Measurements from ENCODE around the gene KCNG3.
"Not testable (repeated sequence)": the region's sequence is repeated elsewhere in the genome, so short reads cannot be mapped to it uniquely, and the experiment has no call there.

KCNG3 gene

GRCh38 chr2:42430188-42430587, 63.6 kb downstream of the KCNG3 start:
- DNase-seq (ENCODE audit: low read depth in 2 of 2), result no peak

- no peak for DNase-seq (ENCODE audit: low read depth in 2 of 2)
Observed at GRCh38 chr2:42429352-42429751, 64.4 kb downstream of the KCNG3 start.

GRCh38 chr2:42425697-42426096, 68.1 kb downstream of the KCNG3 start:
- DNase-seq (ENCODE audit: low read depth in 2 of 2), result no peak

- DNase-seq (ENCODE audit: low read depth in 2 of 2), result no peak
Observed at GRCh38 chr2:42424033-42424432, 69.7 kb downstream of the KCNG3 start.

- no peak for DNase-seq (ENCODE audit: low read depth in 2 of 2)
Observed at GRCh38 chr2:42421601-42422239, 72.1 kb downstream of the KCNG3 start.

GRCh38 chr2:42421157-42421485, 72.7 kb downstream of the KCNG3 start:
- no peak for DNase-seq (ENCODE audit: low read depth in 2 of 2)

- DNase-seq (ENCODE audit: low read depth in 2 of 2), result no peak
Observed at GRCh38 chr2:42414648-42415047, 79.1 kb downstream of the KCNG3 start.

- no peak for DNase-seq (ENCODE audit: low read depth in 2 of 2)
Observed at GRCh38 chr2:42414158-42414557, 79.6 kb downstream of the KCNG3 start.

- no peak for DNase-seq (ENCODE audit: low read depth in 2 of 2)
Observed at GRCh38 chr2:42410742-42411514, 82.9 kb downstream of the KCNG3 start.

GRCh38 chr2:42408009-42408408, 85.8 kb downstream of the KCNG3 start:
- DNase-seq (ENCODE audit: low read depth in 2 of 2), result no peak

- no peak for DNase-seq (ENCODE audit: low read depth in 2 of 2)
Observed at GRCh38 chr2:42407476-42407875, 86.3 kb downstream of the KCNG3 start.

GRCh38 chr2:42404676-42405075, 89.1 kb downstream of the KCNG3 start:
- no peak for DNase-seq (ENCODE audit: low read depth in 2 of 2)

- DNase-seq (ENCODE audit: low read depth in 2 of 2), result no peak
Observed at GRCh38 chr2:42401773-42402172, 92.0 kb downstream of the KCNG3 start.

- DNase-seq (ENCODE audit: low read depth in 2 of 2), result not testable (repeated sequence)
Observed at GRCh38 chr2:42398052-42398451, 95.7 kb downstream of the KCNG3 start.

- DNase-seq (ENCODE audit: low read depth in 2 of 2), result not testable (repeated sequence)
Observed at GRCh38 chr2:42393320-42393719, 100.5 kb downstream of the KCNG3 start.

- DNase-seq (ENCODE audit: low read depth in 2 of 2), result no peak
Observed at GRCh38 chr2:42392191-42392590, 101.6 kb downstream of the KCNG3 start.
